Kidney capillary endothelial cell (primary cell): Measurements from ENCODE around the gene MED25.
"Not testable (repeated sequence)": the region's sequence is repeated elsewhere in the genome, so short reads cannot be mapped to it uniquely, and the experiment has no call there.

Experiments
- DNase-seq: peaks from one replicate; pipeline ENCODE4 v3.0.0-alpha.2; 2018; ENCODE audit warnings: low spot score

MED25 gene

GRCh38 chr19:49816590-49816989 is 1.5 kb upstream of the MED25 start:
- no peak for DNase-seq

GRCh38 chr19:49818649-49819370 is 721 bp downstream of the MED25 start:
- no peak for DNase-seq

- not testable (repeated sequence) for DNase-seq
Measured at GRCh38 chr19:49819452-49820115, 1.5 kb downstream of the MED25 start.

- no peak for DNase-seq
Measured at GRCh38 chr19:49820125-49820524, 2.0 kb downstream of the MED25 start.

- no peak for DNase-seq
Measured at GRCh38 chr19:49823472-49823871, 5.4 kb downstream of the MED25 start.

- no peak for DNase-seq
Measured at GRCh38 chr19:49824662-49825061, 6.6 kb downstream of the MED25 start.

GRCh38 chr19:49827034-49827433 is 8.9 kb downstream of the MED25 start:
- no peak for DNase-seq

- DNase-seq = no peak
Measured at GRCh38 chr19:49829200-49829599, 11.1 kb downstream of the MED25 start.

GRCh38 chr19:49829721-49830120 is 11.6 kb downstream of the MED25 start:
- DNase-seq = no peak

- no peak for DNase-seq
Measured at GRCh38 chr19:49830766-49831165, 12.7 kb downstream of the MED25 start.

GRCh38 chr19:49831592-49831991 is 13.5 kb downstream of the MED25 start:
- no peak for DNase-seq

GRCh38 chr19:49832556-49832955 is 14.5 kb downstream of the MED25 start:
- DNase-seq = no peak

GRCh38 chr19:49833599-49833998 is 15.5 kb downstream of the MED25 start:
- no peak for DNase-seq

- DNase-seq = no peak
Measured at GRCh38 chr19:49835562-49835961, 17.5 kb downstream of the MED25 start.

GRCh38 chr19:49836176-49837008 is 18.3 kb downstream of the MED25 start:
- no peak for DNase-seq

GRCh38 chr19:49837009-49837310 is 18.9 kb downstream of the MED25 start:
- no peak for DNase-seq

- DNase-seq = no peak
Measured at GRCh38 chr19:49837425-49837824, 19.3 kb downstream of the MED25 start.

GRCh38 chr19:49838885-49839588 is 20.9 kb downstream of the MED25 start:
- DNase-seq = no peak

- no peak for DNase-seq
Measured at GRCh38 chr19:49839713-49840112, 21.6 kb downstream of the MED25 start.

GRCh38 chr19:49840321-49840720 is 22.2 kb downstream of the MED25 start:
- DNase-seq = no peak

GRCh38 chr19:49840736-49841249 is 22.7 kb downstream of the MED25 start:
- DNase-seq = no peak

- no peak for DNase-seq
Measured at GRCh38 chr19:49843265-49843664, 25.2 kb downstream of the MED25 start.
